GM23248 (cell line): Measurements from ENCODE around the gene GLI1.

ENCODE experiments used
- EZH2 ChIP-seq: fragments of 200-600 bp; sonication (generic); IDR thresholded peaks from 2 replicates; pipeline ENCODE4 v1.6.1; 2018; ENCODE audit warnings: antibody characterized with exemption, mild to moderate bottlenecking; ENCODE audit not compliant: insufficient read depth, poor library complexity, severe bottlenecking
- EZH2phosphoT487 ChIP-seq: fragments of 200-600 bp; sonication (generic); IDR thresholded peaks from 2 replicates; pipeline ENCODE4 v1.6.1; 2018; ENCODE audit warnings: antibody characterized with exemption, moderate library complexity, mild to moderate bottlenecking, low read depth; ENCODE audit not compliant: insufficient read depth

DNA sequence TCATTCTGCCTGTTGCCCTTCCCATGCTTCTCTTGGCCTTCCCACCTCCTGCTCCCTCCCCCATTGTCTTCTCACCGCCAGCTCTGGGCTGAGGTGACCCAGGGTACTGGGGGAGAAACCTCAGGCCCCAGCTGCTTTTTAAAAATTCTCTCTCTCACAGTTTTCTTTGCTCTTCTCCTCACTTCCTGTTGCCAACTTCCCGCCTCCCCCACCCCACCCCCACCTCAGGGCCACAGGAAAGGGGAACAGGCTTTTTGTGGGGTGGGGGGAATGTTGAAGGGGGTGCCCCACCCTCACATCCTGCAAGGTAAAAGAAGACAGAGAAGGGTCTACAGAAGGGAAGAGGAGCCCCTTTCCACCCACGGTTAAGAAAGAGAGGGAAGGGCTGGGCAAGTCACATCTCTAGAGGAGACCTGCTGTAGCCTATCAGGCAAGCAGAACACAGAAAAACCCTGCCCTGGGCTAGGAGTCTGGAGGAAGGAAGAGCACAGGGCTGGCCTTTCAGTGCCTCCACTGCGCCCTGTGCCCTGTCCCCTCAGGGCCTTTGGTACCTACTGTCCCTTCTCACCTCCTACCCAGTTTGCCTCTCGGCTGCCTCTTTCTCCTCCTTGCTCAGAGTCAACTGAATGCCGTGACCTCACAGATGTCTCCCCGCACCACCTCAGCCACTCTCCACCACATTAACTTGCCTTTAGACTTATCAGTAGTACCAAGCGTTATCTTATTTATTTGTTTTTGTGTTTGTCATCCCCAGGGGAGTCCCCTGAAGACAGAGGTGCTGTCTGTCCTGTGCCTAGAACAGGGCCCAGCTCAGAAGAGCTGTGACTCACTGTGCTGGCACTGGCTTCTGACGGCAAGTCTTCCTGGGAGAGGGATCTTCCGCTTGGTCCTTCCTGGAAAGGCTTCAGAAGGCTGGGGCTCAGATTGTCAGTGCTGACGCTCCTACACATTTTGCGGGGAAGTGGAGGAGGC lies 18.4 kb downstream of the GLI1 start:
- TF ChIP-seq EZH2phosphoT487 = no peak
- TF ChIP-seq EZH2 = no peak
